GM06990 (cell line): ENCODE measurements around the gene MRPL55.

ENCODE experiments used
- DNase-seq: peaks from one replicate; pipeline ENCODE4 v3.0.0-alpha.2; 2011; ENCODE audit not compliant: insufficient read length; ENCODE audit errors: extremely low read depth
- H3K27me3 ChIP-seq: replicated peaks from 2 replicates; pipeline ENCODE4 v1.6.0; 2011; ENCODE audit warnings: low read length; ENCODE audit not compliant: control insufficient read depth, insufficient read depth
- H3K36me3 ChIP-seq: 2 replicates; pipeline ENCODE4 v1.5.1; 2011; ENCODE audit warnings: low read length; ENCODE audit not compliant: control insufficient read depth, insufficient read depth
- H3K4me3 ChIP-seq: replicated peaks from 2 replicates; pipeline ENCODE4 v1.5.1; 2011; ENCODE audit warnings: low read depth, mild to moderate bottlenecking, control low read depth, low read length
- CTCF ChIP-seq: IDR thresholded peaks from 2 replicates; pipeline ENCODE4 v1.5.1; 2011; ENCODE audit warnings: low read length, control low read depth, mild to moderate bottlenecking, inconsistent platforms; ENCODE audit not compliant: insufficient read depth, poor library complexity, severe bottlenecking

MRPL55 gene

DNA sequence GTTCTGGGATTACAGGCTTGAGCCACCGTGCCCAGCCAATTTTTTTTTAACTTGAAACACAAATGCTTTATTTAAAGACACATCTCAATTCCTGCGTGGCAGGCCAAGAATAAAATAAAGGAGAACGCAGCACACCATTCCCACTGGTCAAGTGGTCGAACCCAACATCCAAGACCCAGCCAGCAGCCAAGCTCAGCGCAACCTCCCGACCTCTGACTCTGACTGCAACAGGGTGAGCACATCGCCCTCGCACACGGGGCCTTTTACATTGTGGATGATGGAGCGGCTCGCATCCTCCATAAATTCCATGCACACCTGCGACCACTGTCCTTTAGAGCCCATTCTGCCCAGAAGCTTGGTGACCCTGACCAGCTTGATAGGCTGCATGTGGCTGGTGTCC, 25.5 kb upstream of the MRPL55 start:
- no peak for TF ChIP-seq CTCF
- Histone ChIP-seq H3K4me3 (no peak overlapping the region), H3K27me3 (no peaks in the 10 kb centered on the region), H3K36me3 (no peaks in the 10 kb centered on the region)
- DNase-seq: no peak

DNA sequence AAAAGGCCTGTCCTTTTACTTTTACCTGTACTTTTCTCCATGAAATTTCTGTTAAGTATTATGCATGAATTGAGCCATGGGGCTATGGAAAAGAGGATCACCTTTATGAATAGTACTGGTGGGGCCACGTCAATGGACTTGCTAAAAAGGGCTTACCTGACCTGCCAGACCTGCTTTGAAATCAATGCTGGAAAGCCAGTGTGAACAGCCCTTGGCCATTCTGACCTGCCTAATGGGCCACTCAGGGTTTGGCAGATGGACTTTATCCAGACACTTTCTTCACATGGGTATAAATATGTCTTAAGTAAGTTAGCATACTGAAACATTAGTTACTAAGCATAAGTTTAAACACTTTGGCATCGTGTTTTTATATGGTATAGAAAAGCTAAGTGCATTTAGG, 22.7 kb upstream of the MRPL55 start:
- Histone ChIP-seq H3K27me3 (no peaks in the 10 kb centered on the region), H3K4me3 (no peak overlapping the region), H3K36me3 (no peaks in the 10 kb centered on the region)
- TF ChIP-seq CTCF: no peak
- no peak for DNase-seq

DNA sequence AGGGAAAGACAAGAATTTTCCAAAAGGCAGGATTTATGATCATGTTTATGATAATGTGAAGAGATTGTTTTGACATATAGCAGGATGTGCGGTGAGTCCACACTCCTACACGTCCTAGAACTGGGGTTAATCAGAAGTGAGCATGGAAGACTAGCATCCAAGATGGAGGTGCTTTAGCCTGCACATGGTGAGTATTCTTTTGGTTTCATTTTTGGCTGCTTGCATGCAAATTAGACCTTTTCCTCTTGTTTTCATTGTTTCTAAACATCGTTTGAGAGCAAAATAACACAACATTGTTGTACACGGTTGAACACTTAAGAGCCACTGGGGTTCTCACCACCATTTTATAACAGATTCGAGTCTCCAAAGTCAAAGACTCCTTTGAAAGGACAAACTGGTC, 16.1 kb upstream of the MRPL55 start:
- H3K4me3 ChIP-seq: no peak overlapping the region
- H3K36me3 ChIP-seq: no peaks in the 10 kb centered on the region
- no peak for TF ChIP-seq CTCF
- DNase-seq: no peak
- no peaks in the 10 kb centered on the region for H3K27me3 ChIP-seq

GRCh38 chr1:228123505-228123904, 14.4 kb upstream of the MRPL55 start:
- Histone ChIP-seq H3K36me3 (no peaks in the 10 kb centered on the region), H3K27me3 (no peaks in the 10 kb centered on the region), H3K4me3 (no peak overlapping the region)
- DNase-seq: no peak
- no peak for TF ChIP-seq CTCF

GRCh38 chr1:228122921-228123441, 13.9 kb upstream of the MRPL55 start:
- H3K4me3 ChIP-seq: no peak overlapping the region
- TF ChIP-seq CTCF: no peak
- H3K36me3 ChIP-seq: no peaks in the 10 kb centered on the region
- no peaks in the 10 kb centered on the region for H3K27me3 ChIP-seq
- DNase-seq: no peak

GRCh38 chr1:228120857-228121489, 11.9 kb upstream of the MRPL55 start:
- Histone ChIP-seq H3K27me3 (no peaks in the 10 kb centered on the region), H3K36me3 (no peaks in the 10 kb centered on the region), H3K4me3 (no peak overlapping the region)
- no peak for DNase-seq
- TF ChIP-seq CTCF: no peak
